KMS-11 (cell line): ENCODE results near the gene SLAMF7.

Source experiments
- H2AFZ ChIP-seq: fragments of 200-600 bp; sonication (generic); 2 replicates; pipeline ENCODE4 v1.6.1; 2016; ENCODE audit warnings: antibody characterized with exemption, mixed run types, low read depth
- H3K27ac ChIP-seq: fragments of 200-600 bp; sonication (generic); 2 replicates; pipeline ENCODE4 v1.6.1; 2016; ENCODE audit warnings: mild to moderate bottlenecking, mixed run types
- H3K27me3 ChIP-seq: fragments of 200-600 bp; sonication (generic); 2 replicates; pipeline ENCODE4 v1.6.1; 2017; ENCODE audit warnings: mild to moderate bottlenecking, low read depth, mixed run types, moderate library complexity; ENCODE audit not compliant: insufficient read depth
- H3K36me3 ChIP-seq: fragments of 200-600 bp; sonication (generic); 2 replicates; pipeline ENCODE4 v1.6.1; 2017; ENCODE audit warnings: mild to moderate bottlenecking, mixed run types; ENCODE audit not compliant: insufficient read depth
- H3K4me1 ChIP-seq: fragments of 200-600 bp; sonication (generic); 2 replicates; pipeline ENCODE4 v1.6.1; 2016; ENCODE audit warnings: mild to moderate bottlenecking, low read depth, mixed run types; ENCODE audit not compliant: poor library complexity, severe bottlenecking
- H3K4me2 ChIP-seq: fragments of 200-600 bp; sonication (generic); 2 replicates; pipeline ENCODE4 v1.7.0; 2016; ENCODE audit warnings: mild to moderate bottlenecking, mixed run types
- H3K4me3 ChIP-seq: fragments of 200-600 bp; sonication (generic); IDR thresholded peaks from 2 replicates; pipeline ENCODE4 v1.6.1; 2017; ENCODE audit warnings: low read depth, low read length, mixed read lengths; ENCODE audit not compliant: insufficient read depth
- H3K79me2 ChIP-seq: fragments of 200-600 bp; sonication (generic); 2 replicates; pipeline ENCODE4 v1.6.1; 2016; ENCODE audit warnings: low read depth, mixed run types; ENCODE audit not compliant: insufficient read depth
- H3K9ac ChIP-seq: fragments of 200-600 bp; sonication (generic); 2 replicates; pipeline ENCODE4 v1.6.1; 2016; ENCODE audit warnings: mild to moderate bottlenecking, mixed run types
- H4K20me1 ChIP-seq: fragments of 200-600 bp; sonication (generic); 2 replicates; pipeline ENCODE4 v1.6.1; 2016; ENCODE audit warnings: mild to moderate bottlenecking, mixed run types; ENCODE audit not compliant: insufficient read depth
- TF ChIP-seq, protein P1 (sequence below): fragments of 200-600 bp; sonication (generic); conservative IDR thresholded peaks from 2 replicates; pipeline ENCODE4 v1.6.1; 2017; ENCODE audit warnings: low read depth, mild to moderate bottlenecking, antibody characterized with exemption, low read length, moderate library complexity, mixed read lengths

Gene SLAMF7

DNA sequence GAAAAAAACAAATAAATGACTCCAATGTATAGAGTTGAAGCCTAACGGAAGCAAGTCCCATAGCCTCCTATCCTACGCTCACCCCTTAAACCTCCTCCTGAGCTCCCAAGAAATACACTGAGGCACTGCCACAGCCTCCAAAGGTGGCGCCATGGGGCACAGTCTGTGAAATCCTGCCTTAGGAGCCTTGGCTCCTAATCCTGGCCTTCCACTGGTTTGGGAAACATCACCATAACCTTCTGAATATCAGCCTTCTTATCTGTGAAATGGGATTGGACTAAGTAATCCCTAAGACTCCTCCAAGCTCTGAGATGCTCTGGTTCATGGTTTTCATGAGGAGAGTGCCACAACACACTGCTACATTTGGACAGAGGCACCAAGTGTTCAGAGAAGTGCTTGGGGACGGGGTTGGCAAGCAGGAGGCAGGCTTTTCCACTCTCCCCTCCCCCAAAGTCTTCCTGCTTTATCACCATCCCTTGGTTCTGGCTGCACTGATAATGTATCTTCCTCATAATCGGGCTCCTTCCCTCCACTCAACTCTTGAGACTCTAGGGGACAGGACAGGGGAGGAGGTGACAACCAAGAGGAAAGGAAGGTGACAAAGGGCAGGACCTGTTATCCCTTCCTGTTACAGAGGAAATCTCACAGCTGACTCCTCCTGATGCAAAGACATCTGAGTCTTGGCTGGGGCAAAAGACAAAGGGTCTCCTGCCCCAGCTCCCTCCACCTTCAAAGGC, 2.7 kb downstream of the SLAMF7 start:
- H3K36me3 ChIP-seq, result no peaks in the 10 kb centered on the region
- H3K4me3 ChIP-seq, result no peak overlapping the region
- no peak overlapping the region for H3K27ac ChIP-seq
- H3K4me2 ChIP-seq, result no peak overlapping the region
- TF ChIP-seq, protein P1, sequence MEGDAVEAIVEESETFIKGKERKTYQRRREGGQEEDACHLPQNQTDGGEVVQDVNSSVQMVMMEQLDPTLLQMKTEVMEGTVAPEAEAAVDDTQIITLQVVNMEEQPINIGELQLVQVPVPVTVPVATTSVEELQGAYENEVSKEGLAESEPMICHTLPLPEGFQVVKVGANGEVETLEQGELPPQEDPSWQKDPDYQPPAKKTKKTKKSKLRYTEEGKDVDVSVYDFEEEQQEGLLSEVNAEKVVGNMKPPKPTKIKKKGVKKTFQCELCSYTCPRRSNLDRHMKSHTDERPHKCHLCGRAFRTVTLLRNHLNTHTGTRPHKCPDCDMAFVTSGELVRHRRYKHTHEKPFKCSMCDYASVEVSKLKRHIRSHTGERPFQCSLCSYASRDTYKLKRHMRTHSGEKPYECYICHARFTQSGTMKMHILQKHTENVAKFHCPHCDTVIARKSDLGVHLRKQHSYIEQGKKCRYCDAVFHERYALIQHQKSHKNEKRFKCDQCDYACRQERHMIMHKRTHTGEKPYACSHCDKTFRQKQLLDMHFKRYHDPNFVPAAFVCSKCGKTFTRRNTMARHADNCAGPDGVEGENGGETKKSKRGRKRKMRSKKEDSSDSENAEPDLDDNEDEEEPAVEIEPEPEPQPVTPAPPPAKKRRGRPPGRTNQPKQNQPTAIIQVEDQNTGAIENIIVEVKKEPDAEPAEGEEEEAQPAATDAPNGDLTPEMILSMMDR, result 0 out of 2 replicates have a peak, but pooled peaks have one; percentile 32
- H3K9ac ChIP-seq, result no peak overlapping the region
- no peaks in the 10 kb centered on the region for H3K4me1 ChIP-seq
- no peak overlapping the region for H2AFZ ChIP-seq
- H3K79me2 ChIP-seq, result no peaks in the 10 kb centered on the region
- no peaks in the 10 kb centered on the region for H3K27me3 ChIP-seq
- H4K20me1 ChIP-seq, result no peaks in the 10 kb centered on the region

- H3K4me3 ChIP-seq, result no peak overlapping the region
- no peaks in the 10 kb centered on the region for H3K36me3 ChIP-seq
- no peak overlapping the region for H3K4me2 ChIP-seq
- TF ChIP-seq, protein P1, result no peak
- no peaks in the 10 kb centered on the region for H3K79me2 ChIP-seq
- H3K27me3 ChIP-seq, result no peaks in the 10 kb centered on the region
- no peaks in the 10 kb centered on the region for H3K4me1 ChIP-seq
- no peaks in the 10 kb centered on the region for H4K20me1 ChIP-seq
- H3K27ac ChIP-seq, result no peak overlapping the region
- H3K9ac ChIP-seq, result no peak overlapping the region
- H2AFZ ChIP-seq, result no peak overlapping the region
These were observed 3.5 kb downstream of the SLAMF7 start for GRCh38 chr1:160742428-160743127.

GRCh38 chr1:160743266-160743665, 4.2 kb downstream of the SLAMF7 start:
- Histone ChIP-seq H3K4me3 (no peak overlapping the region), H3K27me3 (no peaks in the 10 kb centered on the region), H3K79me2 (no peaks in the 10 kb centered on the region), H3K36me3 (no peaks in the 10 kb centered on the region), H3K27ac (no peak overlapping the region), H4K20me1 (no peaks in the 10 kb centered on the region), H2AFZ (no peak overlapping the region), H3K4me1 (no peaks in the 10 kb centered on the region), H3K4me2 (no peak overlapping the region), H3K9ac (no peak overlapping the region)
- TF ChIP-seq, protein P1, result no peak

DNA sequence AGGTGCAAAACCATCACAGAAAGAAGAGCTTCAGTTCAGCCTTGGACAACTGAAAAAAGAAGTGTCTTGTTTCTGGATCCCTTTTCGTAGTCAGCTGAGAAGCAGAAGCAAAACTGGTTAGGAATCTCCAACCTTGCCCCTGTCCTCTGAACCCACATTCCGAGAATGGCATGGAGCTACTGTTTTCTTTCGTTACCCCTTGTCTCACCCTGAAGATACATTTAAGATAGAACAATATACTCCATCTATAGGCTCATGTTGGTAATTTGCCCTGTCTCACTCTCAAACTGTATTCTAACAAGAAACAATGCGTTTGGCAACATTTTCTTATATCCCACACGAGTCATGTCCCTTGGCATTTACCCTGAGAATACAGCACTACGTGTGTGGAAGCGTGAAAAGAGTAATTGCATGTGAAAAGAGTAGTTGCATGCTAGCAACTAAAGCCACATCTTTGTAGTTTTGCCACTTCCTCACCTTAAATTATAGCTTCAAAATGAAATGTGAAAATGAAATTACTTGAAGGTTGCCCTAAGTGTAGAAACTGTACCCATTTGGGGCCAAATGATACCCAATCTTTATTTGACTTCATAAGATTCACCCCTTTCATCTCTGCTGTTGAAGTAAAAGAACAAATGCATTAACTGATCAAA, 5.3 kb downstream of the SLAMF7 start:
- no peak overlapping the region for H3K9ac ChIP-seq
- TF ChIP-seq, protein P1, result no peak
- H3K4me2 ChIP-seq, result no peak overlapping the region
- H3K79me2 ChIP-seq, result no peaks in the 10 kb centered on the region
- no peaks in the 10 kb centered on the region for H3K36me3 ChIP-seq
- H2AFZ ChIP-seq, result no peak overlapping the region
- no peaks in the 10 kb centered on the region for H3K4me1 ChIP-seq
- no peak overlapping the region for H3K27ac ChIP-seq
- H3K27me3 ChIP-seq, result no peaks in the 10 kb centered on the region
- no peak overlapping the region for H3K4me3 ChIP-seq
- H4K20me1 ChIP-seq, result no peaks in the 10 kb centered on the region
